ENCODE data around the gene CAMK2N1.
A peak's percentile ranks its signal among the peaks of the same experiment; 100 is the strongest.
"Not testable (repeated sequence)": the region's sequence is repeated elsewhere in the genome, so short reads cannot be mapped to it uniquely, and the experiment has no call there.

Gene CAMK2N1

GRCh38 chr1:20526267-20526666 is 40.3 kb upstream of the CAMK2N1 start:
- no peak for DNase-seq (ENCODE audit: low read depth)
- no peak overlapping the region for H3K4me3 ChIP-seq (ENCODE audit: low read depth, low read length)
- no peak for TF ChIP-seq CTCF (conservative IDR thresholded peaks at IDR 0.05; ENCODE audit: low read depth, low read length)

GRCh38 chr1:20521960-20522861 is 36.2 kb upstream of the CAMK2N1 start:
- peak overlapping the region; percentile 11 for H3K4me3 ChIP-seq (ENCODE audit: low read depth, low read length)
- peak; percentile 81 for DNase-seq (ENCODE audit: low read depth)
- TF ChIP-seq CTCF (conservative IDR thresholded peaks at IDR 0.05; ENCODE audit: low read depth, low read length), result peak; percentile 96

GRCh38 chr1:20519609-20520262 is 33.7 kb upstream of the CAMK2N1 start:
- DNase-seq (ENCODE audit: low read depth); H3K4me3 ChIP-seq (ENCODE audit: low read depth, low read length): not testable (repeated sequence)

GRCh38 chr1:20511518-20512428 is 25.8 kb upstream of the CAMK2N1 start:
- H3K4me3 ChIP-seq (ENCODE audit: low read depth, low read length), result no peak overlapping the region
- no peak for DNase-seq (ENCODE audit: low read depth)
- no peak for TF ChIP-seq CTCF (conservative IDR thresholded peaks at IDR 0.05; ENCODE audit: low read depth, low read length)

- no peak for DNase-seq (ENCODE audit: low read depth)
- TF ChIP-seq CTCF (conservative IDR thresholded peaks at IDR 0.05; ENCODE audit: low read depth, low read length), result no peak
- peak overlapping the region; percentile 98 for H3K4me3 ChIP-seq (ENCODE audit: low read depth, low read length)
Observed at GRCh38 chr1:20508411-20508771, 22.4 kb upstream of the CAMK2N1 start.

- TF ChIP-seq CTCF (conservative IDR thresholded peaks at IDR 0.05; ENCODE audit: low read depth, low read length), result peak; percentile 1
- peak; percentile 91 for DNase-seq (ENCODE audit: low read depth)
- peak within 1 kb of the TSS; percentile 98 for H3K4me3 ChIP-seq (ENCODE audit: low read depth, low read length)
Observed at GRCh38 chr1:20507564-20508410, 21.8 kb upstream of the CAMK2N1 start, which contains the start of gene MUL1. TSS of gene MUL1 (minus strand) at chr1:20508151. CDS start at chr1:20508024, 127 bp downstream.
